GM12872 (cell line): ENCODE results near the gene CXCL8.

ENCODE experiments used
- TF ChIP-seq, protein P1 (sequence below): IDR thresholded peaks from 3 replicates; pipeline ENCODE4 v1.5.1; 2011; ENCODE audit warnings: low read depth, mild to moderate bottlenecking, low read length, moderate library complexity; ENCODE audit not compliant: insufficient read depth

Gene CXCL8

GRCh38 chr4:73761856-73762255 is 21.5 kb downstream of the CXCL8 start:
- TF ChIP-seq, protein P1, sequence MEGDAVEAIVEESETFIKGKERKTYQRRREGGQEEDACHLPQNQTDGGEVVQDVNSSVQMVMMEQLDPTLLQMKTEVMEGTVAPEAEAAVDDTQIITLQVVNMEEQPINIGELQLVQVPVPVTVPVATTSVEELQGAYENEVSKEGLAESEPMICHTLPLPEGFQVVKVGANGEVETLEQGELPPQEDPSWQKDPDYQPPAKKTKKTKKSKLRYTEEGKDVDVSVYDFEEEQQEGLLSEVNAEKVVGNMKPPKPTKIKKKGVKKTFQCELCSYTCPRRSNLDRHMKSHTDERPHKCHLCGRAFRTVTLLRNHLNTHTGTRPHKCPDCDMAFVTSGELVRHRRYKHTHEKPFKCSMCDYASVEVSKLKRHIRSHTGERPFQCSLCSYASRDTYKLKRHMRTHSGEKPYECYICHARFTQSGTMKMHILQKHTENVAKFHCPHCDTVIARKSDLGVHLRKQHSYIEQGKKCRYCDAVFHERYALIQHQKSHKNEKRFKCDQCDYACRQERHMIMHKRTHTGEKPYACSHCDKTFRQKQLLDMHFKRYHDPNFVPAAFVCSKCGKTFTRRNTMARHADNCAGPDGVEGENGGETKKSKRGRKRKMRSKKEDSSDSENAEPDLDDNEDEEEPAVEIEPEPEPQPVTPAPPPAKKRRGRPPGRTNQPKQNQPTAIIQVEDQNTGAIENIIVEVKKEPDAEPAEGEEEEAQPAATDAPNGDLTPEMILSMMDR, result no peak

- TF ChIP-seq, protein P1, result no peak
These were observed 22.0 kb downstream of the CXCL8 start for GRCh38 chr4:73762409-73762808.

- TF ChIP-seq, protein P1, result no peak
These were observed 23.5 kb downstream of the CXCL8 start for GRCh38 chr4:73763877-73764276.

DNA sequence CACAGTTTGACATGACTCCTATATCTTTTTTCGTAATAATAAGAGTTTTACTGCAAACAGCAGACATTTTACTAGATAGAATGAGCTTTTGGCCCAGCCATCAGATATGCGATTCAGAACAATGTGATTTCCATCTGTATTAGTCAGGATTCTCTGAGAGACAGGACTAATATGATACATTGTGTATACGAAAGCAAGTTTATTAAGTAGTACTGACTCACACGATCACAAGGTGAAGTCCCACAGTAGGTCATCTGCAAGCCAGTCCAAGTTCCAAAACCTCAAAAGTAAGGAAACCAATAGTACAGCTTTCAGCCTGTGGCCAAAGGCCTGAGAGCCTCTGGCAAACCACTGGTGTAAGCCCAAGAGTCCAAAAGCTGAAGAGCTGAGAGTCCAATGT is 24.1 kb downstream of the CXCL8 start:
- TF ChIP-seq, protein P1, result no peak

- TF ChIP-seq, protein P1, result no peak
These were observed 24.9 kb downstream of the CXCL8 start for GRCh38 chr4:73765296-73765695.

DNA sequence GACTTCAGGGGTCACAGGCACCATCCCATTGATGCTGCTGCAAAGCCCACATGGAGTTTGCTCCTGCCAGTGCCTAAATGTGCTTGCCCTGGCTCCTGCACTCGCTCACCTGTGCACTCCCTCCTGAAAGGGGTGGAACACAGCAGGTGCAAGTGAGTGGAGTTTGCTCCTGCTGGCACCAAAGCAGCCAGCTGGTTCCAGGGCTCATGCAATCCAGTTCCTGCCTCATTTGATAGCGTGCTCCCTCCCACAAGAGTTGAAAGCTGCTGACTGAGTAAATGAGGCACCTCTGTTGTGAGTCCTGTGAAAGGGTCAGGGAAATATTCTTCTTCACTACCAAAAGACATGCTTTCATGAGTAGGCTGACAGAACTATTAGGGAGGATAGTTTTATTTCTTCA is 30.5 kb downstream of the CXCL8 start:
- TF ChIP-seq, protein P1, result no peak

DNA sequence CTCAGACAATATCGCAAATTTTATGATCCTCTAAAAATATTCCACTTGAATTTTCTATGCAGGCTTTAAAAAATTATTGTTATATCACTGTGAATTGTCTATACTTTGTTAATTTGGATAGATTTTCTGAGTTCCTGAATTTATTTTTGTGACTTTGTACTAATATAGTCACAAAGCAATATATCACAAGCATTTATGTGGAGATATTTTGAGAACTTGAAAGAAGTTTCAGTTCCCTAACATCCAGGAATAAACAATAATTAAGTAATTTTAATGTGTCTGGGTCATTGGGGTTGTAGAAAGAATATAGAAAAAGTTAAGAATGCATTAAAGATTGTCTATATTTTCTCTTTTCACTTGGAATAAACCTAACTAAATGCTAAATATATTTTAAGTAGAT is 32.0 kb downstream of the CXCL8 start:
- TF ChIP-seq, protein P1, result no peak

DNA sequence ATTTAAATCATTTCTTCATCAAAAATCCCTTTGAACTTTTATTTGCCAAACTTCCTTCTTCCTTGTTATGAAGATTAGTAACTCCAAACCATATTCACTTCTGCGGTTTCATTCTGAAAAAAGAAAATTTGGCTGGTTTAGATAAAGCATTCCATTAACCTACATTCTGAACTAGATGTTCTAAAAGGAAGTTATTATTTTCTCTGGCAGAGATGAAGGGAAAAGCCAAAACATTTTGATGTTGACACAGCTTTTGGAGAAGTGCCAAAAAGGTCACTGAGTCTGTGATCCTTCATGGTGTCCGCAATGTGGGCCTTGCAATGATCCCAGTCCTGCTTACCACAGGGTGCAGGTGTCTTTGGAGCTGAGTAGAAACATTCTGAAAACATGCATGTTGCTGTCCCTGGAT is 36.0 kb downstream of the CXCL8 start:
- TF ChIP-seq, protein P1, result no peak
